ENCODE data around the gene APBA3.

The APBA3 gene

GRCh38 chr19:3734310-3734600, 27.2 kb downstream of the APBA3 start:
- no peak for DNase-seq (ENCODE audit: low read depth)
- TF ChIP-seq, protein P1, sequence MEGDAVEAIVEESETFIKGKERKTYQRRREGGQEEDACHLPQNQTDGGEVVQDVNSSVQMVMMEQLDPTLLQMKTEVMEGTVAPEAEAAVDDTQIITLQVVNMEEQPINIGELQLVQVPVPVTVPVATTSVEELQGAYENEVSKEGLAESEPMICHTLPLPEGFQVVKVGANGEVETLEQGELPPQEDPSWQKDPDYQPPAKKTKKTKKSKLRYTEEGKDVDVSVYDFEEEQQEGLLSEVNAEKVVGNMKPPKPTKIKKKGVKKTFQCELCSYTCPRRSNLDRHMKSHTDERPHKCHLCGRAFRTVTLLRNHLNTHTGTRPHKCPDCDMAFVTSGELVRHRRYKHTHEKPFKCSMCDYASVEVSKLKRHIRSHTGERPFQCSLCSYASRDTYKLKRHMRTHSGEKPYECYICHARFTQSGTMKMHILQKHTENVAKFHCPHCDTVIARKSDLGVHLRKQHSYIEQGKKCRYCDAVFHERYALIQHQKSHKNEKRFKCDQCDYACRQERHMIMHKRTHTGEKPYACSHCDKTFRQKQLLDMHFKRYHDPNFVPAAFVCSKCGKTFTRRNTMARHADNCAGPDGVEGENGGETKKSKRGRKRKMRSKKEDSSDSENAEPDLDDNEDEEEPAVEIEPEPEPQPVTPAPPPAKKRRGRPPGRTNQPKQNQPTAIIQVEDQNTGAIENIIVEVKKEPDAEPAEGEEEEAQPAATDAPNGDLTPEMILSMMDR (IDR thresholded peaks at IDR 0.05; ENCODE audit: insufficient read depth, low read depth, low read length, missing control alignments), result no peak
- no peak overlapping the region for H3K4me3 ChIP-seq (ENCODE audit: low read length)

DNA sequence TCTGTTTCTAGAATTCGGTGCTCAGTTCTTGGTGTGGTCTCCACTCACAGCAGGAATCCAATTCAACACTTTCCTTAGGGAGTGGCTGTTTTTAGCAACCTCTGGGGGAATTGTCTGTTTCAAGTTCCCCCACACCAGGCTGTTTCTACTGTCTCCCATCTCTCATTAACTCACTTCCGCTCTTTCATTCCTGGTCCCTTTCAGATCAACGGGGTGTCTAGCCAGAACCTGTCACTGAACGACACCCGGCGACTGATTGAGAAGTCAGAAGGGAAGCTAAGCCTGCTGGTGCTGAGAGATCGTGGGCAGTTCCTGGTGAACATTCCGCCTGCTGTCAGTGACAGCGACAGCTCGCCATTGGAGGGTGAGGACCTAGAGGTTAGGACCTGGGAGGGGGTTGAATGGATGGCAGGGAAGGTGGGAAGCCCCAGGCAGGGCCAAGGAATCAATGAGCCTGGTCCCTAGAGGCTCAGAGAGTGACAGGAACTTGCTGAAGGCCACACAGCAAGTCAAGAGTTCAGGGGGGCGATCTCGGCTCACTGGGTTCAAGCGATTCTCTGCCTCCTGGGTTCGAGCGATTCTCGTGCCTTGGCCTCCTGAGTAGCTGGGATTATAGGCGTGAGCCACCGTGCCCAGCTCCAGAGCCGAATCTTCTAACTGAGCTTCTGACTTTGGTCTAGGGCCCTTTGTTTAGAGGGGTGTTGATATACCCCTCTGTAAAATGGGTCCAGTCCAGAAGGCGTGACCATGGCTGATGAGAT, 27.8 kb downstream of the APBA3 start:
- TF ChIP-seq, protein P1 (IDR thresholded peaks at IDR 0.05; ENCODE audit: insufficient read depth, low read depth, low read length, missing control alignments), result no peak
- H3K4me3 ChIP-seq (ENCODE audit: low read length), result no peak overlapping the region
- no peak for DNase-seq (ENCODE audit: low read depth)

DNA sequence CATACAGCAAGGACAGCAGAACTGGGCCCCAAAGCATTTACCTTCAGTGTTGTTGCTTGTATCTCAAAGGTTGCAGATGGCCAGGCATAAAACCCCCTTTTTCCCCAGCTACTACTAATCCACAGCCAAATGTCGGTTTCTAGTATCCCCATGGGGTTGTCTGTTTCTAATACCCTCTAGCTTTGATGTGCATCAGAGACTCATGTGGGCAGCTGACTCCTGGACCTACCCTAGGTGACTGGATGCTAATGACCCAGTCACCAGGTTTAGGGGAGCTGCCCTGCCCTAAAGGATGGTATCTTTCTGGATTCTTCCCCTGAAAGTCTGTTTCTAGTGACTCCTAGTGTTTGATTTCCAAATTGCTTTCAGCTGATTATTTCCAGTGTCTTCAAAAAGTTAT, 29.4 kb downstream of the APBA3 start:
- TF ChIP-seq, protein P1 (IDR thresholded peaks at IDR 0.05; ENCODE audit: insufficient read depth, low read depth, low read length, missing control alignments), result no peak
- H3K4me3 ChIP-seq (ENCODE audit: low read length), result no peak overlapping the region
- DNase-seq (ENCODE audit: low read depth), result no peak

GRCh38 chr19:3730457-3730958, 31.0 kb downstream of the APBA3 start:
- no peak overlapping the region for H3K4me3 ChIP-seq (ENCODE audit: low read length)
- DNase-seq (ENCODE audit: low read depth), result no peak
- TF ChIP-seq, protein P1 (IDR thresholded peaks at IDR 0.05; ENCODE audit: insufficient read depth, low read depth, low read length, missing control alignments), result no peak

- peak; percentile 42 for DNase-seq (ENCODE audit: low read depth)
- TF ChIP-seq, protein P1 (IDR thresholded peaks at IDR 0.05; ENCODE audit: insufficient read depth, low read depth, low read length, missing control alignments), result no peak
- no peak overlapping the region for H3K4me3 ChIP-seq (ENCODE audit: low read length)
These were observed 35.7 kb downstream of the APBA3 start for GRCh38 chr19:3725640-3726310.

GRCh38 chr19:3725121-3725520, 36.4 kb downstream of the APBA3 start:
- H3K4me3 ChIP-seq (ENCODE audit: low read length), result no peak overlapping the region

More at GRCh38 chr19:3725121-3725520, 36.4 kb downstream of the APBA3 start:
- no peak for DNase-seq (ENCODE audit: low read depth)
- TF ChIP-seq, protein P1 (IDR thresholded peaks at IDR 0.05; ENCODE audit: insufficient read depth, low read depth, low read length, missing control alignments), result no peak

Measured in epithelial cell of esophagus (primary cell).